Measurements from ENCODE around the gene SLC19A1.

Gene SLC19A1

DNA sequence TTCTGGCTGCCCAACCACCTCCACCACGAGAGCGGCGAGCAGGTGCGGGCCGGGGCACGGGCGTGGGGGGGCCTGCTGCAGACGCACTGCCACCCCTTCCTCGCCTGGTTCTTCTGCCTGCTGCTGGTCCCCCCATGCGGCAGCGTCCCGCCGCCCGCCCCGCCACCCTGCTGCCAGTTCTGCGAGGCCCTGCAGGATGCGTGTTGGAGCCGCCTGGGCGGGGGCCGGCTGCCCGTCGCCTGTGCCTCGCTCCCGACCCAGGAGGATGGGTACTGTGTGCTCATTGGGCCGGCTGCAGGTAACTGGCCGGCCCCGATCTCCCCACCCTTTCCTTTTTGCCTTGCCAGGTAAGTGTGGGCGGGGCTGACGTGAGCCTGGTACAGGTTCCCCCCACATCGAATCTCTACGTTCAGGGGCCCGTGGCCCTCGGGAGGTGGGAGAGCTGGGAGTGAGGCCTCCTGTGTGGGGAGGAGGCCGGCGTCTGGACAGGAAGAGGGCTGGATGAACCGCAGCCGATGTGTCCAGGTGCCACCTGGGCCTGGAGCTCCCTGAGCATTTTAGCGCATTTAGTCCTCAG, 85.6 kb downstream of the SLC19A1 start:
- TF ChIP-seq, protein P1, sequence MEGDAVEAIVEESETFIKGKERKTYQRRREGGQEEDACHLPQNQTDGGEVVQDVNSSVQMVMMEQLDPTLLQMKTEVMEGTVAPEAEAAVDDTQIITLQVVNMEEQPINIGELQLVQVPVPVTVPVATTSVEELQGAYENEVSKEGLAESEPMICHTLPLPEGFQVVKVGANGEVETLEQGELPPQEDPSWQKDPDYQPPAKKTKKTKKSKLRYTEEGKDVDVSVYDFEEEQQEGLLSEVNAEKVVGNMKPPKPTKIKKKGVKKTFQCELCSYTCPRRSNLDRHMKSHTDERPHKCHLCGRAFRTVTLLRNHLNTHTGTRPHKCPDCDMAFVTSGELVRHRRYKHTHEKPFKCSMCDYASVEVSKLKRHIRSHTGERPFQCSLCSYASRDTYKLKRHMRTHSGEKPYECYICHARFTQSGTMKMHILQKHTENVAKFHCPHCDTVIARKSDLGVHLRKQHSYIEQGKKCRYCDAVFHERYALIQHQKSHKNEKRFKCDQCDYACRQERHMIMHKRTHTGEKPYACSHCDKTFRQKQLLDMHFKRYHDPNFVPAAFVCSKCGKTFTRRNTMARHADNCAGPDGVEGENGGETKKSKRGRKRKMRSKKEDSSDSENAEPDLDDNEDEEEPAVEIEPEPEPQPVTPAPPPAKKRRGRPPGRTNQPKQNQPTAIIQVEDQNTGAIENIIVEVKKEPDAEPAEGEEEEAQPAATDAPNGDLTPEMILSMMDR (IDR thresholded peaks at IDR 0.05; ENCODE audit: unreplicated experiment in 3 of 3), result no peak
- Mint-ChIP-seq H3K4me1 (peaks cover 29% of the 10 kb centered on the region), H3K27me3 (ENCODE audit: low read depth) (no peaks in the 10 kb centered on the region), H3K4me3 (no peak overlapping the region), H3K36me3 (ENCODE audit: low read depth) (peaks cover 14% of the 10 kb centered on the region), H3K27ac (no peak overlapping the region), H3K9me3 (peaks cover 7% of the 10 kb centered on the region)

DNA sequence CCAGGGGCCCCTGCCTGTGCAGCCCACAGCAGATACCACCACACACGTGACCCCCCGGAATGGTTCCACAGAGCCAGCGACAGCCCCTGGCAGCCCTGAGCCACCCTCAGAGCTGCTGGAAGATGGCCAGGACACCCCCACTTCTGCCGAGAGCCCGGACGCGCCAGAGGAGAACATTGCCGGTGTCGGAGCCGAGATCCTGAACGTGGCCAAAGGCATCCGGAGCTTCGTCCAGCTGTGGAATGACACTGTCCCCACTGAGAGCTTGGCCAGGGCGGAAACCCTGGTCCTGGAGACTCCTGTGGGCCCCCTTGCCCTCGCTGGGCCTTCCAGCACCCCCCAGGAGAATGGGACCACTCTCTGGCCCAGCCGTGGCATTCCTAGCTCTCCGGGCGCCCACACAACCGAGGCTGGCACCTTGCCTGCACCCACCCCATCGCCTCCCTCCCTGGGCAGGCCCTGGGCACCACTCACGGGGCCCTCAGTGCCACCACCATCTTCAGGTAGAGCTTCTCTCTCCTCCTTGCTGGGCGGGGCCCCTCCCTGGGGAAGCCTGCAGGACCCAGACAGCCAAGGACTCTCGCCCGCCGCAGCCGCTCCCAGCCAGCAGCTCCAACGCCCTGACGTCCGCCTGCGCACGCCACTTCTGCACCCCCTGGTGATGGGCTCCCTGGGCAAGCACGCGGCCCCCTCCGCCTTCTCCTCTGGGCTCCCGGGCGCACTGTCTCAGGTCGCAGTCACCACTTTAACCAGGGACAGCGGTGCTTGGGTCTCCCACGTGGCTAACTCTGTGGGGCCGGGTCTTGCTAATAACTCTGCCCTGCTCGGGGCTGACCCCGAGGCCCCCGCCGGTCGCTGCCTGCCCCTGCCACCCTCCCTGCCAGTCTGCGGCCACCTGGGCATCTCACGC, 86.3 kb downstream of the SLC19A1 start:
- TF ChIP-seq, protein P1 (IDR thresholded peaks at IDR 0.05; ENCODE audit: unreplicated experiment in 3 of 3), result no peak
- H3K27ac Mint-ChIP-seq, result no peak overlapping the region
- H3K27me3 Mint-ChIP-seq (ENCODE audit: low read depth), result no peaks in the 10 kb centered on the region
- peaks cover 29% of the 10 kb centered on the region for H3K4me1 Mint-ChIP-seq
- H3K36me3 Mint-ChIP-seq (ENCODE audit: low read depth), result peaks cover 7% of the 10 kb centered on the region
- peaks cover 3% of the 10 kb centered on the region for H3K9me3 Mint-ChIP-seq
- no peak overlapping the region for H3K4me3 Mint-ChIP-seq

DNA sequence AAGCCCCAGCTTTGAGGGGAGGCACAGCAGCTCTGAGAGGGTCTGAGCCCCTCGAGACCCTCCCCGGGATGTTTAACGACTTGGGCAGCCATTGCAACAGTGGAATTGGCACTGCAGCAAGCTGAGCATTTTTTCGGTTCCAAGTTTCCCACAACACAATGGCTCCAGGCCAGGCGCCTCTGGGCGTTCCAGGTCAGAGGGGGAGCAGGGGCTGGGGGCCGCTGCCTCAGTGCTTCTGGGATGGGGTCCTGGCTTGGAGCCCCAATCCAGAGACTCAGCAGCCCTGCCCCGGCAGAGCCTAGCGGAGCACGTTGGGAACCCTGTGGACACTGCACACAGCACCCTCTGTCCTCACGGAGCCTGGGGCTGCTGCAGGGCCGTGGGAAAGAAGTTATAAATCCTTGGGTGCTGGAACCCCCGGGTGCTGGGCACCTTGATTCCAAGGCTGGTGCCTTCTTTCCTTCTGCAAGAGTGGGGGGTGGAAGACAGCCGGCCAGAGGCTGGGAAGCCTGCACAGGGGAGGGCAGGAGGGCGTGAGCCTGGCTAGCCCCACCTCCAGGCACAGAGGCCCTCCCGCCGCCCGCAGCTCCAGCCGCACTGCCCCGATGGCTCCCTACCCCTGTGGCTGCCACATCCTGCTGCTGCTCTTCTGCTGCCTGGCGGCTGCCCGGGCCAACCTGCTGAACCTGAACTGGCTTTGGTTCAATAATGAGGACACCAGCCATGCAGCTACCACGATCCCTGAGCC, 87.1 kb downstream of the SLC19A1 start:
- Mint-ChIP-seq H3K36me3 (ENCODE audit: low read depth) (no peaks in the 10 kb centered on the region), H3K9me3 (no peaks in the 10 kb centered on the region), H3K27ac (no peak overlapping the region), H3K4me1 (peaks cover 23% of the 10 kb centered on the region), H3K4me3 (no peak overlapping the region), H3K27me3 (ENCODE audit: low read depth) (no peaks in the 10 kb centered on the region)
- TF ChIP-seq, protein P1 (IDR thresholded peaks at IDR 0.05; ENCODE audit: unreplicated experiment in 3 of 3), result no peak

DNA sequence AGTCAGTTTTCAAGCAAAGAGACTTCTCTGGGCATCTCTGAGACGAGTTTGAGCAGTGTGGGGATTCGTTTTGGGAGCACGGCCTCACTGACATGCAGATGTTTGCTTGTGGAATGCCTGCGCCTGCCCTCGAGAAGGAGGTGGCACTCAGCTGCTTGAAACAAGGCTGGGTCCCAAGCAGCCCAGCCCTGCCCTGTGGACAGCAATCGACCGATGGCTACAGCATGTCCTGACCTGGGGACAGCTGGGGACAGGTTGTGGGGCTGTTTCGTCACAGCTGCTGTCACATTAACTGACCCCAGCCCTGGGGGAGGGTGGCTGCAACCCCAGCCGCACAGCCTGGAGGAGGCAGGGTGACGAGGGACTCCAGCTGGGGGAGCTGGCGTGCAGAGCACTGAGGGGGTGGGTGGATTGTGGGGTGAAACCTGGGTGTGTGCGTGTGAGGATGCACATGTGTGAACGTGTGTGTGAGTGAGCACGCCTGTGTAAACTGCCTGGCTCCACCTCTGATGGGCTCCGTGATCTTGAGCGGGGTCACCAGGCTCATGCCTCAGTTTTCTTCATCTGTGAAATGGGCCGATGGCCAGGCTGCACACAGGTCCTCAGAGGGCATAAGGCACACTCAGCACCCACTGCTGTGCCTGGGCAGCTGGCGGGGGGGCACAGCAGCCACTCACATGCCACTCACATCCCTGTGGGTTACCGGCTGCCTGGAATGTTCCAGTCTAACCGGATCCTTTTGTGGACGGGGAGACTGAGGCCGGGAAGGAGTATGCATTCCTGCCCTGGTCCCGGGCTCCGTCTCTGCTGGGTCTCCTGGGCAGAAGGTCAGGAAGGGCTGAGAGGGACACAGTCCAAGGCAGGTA, 87.9 kb downstream of the SLC19A1 start:
- no peak overlapping the region for H3K4me3 Mint-ChIP-seq
- H3K27ac Mint-ChIP-seq, result peak overlapping the region; percentile 18 to 70 (median 70)
- H3K4me1 Mint-ChIP-seq, result peaks cover 26% of the 10 kb centered on the region
- H3K36me3 Mint-ChIP-seq (ENCODE audit: low read depth), result no peaks in the 10 kb centered on the region
- no peaks in the 10 kb centered on the region for H3K27me3 Mint-ChIP-seq (ENCODE audit: low read depth)
- TF ChIP-seq, protein P1 (IDR thresholded peaks at IDR 0.05; ENCODE audit: unreplicated experiment in 3 of 3), result no peak
- no peaks in the 10 kb centered on the region for H3K9me3 Mint-ChIP-seq

DNA sequence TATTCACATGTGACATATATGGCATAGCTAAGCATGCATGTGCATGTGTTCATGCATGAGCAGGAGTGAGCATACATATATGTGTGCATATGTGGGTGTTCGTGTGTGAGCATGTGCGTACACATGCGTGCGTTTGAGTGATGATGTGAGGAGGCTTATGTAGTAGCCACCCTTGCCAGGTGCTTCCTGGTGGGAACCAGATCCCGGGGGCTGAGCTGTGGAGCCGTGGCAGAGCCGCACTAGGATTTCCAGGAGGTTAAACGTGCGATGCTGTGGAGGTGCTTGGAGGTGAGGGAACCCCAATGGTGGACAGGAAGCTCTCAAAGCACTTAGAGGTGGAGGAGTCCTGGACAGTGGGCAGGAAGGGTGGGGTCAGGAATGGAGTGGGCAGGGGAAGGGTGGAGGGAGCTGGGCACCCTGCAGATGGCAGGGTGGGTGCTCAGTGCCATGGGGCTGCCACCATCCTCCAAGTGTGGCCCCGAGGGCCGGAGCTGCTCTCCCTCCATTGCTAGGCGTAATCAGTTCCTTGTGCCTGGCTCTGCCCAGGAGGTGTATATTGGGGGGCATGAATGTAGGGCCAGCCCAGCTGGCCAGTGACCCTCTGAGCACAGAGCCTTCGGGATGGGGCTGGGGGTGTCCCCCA, 88.8 kb downstream of the SLC19A1 start:
- Mint-ChIP-seq H3K27me3 (ENCODE audit: low read depth) (no peaks in the 10 kb centered on the region), H3K9me3 (no peaks in the 10 kb centered on the region)
- TF ChIP-seq, protein P1 (IDR thresholded peaks at IDR 0.05; ENCODE audit: unreplicated experiment in 3 of 3), result no peak

More for the DNA sequence above, 88.8 kb downstream of the SLC19A1 start:
- H3K36me3 Mint-ChIP-seq (ENCODE audit: low read depth), result peaks cover 4% of the 10 kb centered on the region
- H3K4me3 Mint-ChIP-seq, result no peak overlapping the region
- peak overlapping the region; percentile 18 to 70 (median 70) for H3K27ac Mint-ChIP-seq
- H3K4me1 Mint-ChIP-seq, result peaks cover 35% of the 10 kb centered on the region
